Prostate gland (tissue), 2 donors: ENCODE measurements around the gene LENG8.

Source experiments
- POLR2A ChIP-seq: fragments of 450-650 bp; IDR thresholded peaks from one replicate; pipeline ENCODE4 v1.6.1; 2016; ENCODE audit warnings: antibody characterized with exemption, mild to moderate bottlenecking
- POLR2AphosphoS5 ChIP-seq: sonication (generic); formaldehyde crosslinking; IDR thresholded peaks from one replicate; pipeline ENCODE4 v1.6.1; 2017; ENCODE audit warnings: antibody characterized with exemption
- TF ChIP-seq, protein P1 (sequence below), 4 experiments: fragments of 200-600 bp in 2 of 4; fragments of 450-650 bp in 2 of 4; sonication (generic) in 2 of 4; IDR thresholded peaks; 1 replicate in 3 of 4; 2 replicates in 1 of 4; pipeline ENCODE4 v1.5.1; 2016 to 2019; ENCODE audit warnings: antibody characterized with exemption in 4 of 4, mild to moderate bottlenecking in 2 of 4, moderate library complexity in 2 of 4

DNA sequence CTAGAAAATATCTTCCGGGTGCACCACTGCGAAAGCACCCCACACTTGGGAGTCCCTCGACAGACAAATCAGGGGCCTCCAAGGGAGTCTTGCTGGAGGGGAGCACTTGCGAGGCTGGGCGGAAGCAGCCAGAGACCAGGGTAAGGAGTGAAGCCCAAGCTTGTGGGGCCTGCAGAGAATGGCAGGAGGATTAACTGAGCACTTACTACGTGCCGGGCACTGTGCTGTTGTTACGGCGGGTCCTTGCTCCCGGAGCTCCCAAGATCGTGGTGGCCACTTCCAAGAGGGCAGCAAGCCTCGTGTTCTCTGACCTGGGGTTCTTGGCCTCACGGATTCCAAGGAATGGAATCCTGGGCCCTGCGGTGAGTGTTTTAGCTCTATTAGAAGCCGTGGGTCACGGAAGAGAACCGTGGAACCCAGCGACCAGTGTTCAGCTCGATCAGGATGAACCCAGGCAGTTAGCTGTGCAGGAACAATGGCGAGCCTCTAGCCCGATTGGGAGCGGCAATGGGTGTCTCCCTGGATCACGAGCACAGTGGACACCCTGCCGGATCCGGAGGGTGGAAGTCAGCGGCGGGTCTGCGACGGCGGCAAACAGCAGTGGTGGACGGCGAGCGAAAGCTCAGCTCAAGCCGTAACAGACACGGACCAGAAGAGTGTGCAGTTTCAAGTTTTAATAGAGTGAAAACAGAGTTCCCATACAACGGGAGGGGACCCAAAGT lies 24.2 kb upstream of the LENG8 start:
- TF ChIP-seq, protein P1, sequence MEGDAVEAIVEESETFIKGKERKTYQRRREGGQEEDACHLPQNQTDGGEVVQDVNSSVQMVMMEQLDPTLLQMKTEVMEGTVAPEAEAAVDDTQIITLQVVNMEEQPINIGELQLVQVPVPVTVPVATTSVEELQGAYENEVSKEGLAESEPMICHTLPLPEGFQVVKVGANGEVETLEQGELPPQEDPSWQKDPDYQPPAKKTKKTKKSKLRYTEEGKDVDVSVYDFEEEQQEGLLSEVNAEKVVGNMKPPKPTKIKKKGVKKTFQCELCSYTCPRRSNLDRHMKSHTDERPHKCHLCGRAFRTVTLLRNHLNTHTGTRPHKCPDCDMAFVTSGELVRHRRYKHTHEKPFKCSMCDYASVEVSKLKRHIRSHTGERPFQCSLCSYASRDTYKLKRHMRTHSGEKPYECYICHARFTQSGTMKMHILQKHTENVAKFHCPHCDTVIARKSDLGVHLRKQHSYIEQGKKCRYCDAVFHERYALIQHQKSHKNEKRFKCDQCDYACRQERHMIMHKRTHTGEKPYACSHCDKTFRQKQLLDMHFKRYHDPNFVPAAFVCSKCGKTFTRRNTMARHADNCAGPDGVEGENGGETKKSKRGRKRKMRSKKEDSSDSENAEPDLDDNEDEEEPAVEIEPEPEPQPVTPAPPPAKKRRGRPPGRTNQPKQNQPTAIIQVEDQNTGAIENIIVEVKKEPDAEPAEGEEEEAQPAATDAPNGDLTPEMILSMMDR (IDR thresholded peaks at IDR 0.05), result no peak
- TF ChIP-seq POLR2A, result no peak
- no peak for TF ChIP-seq POLR2AphosphoS5
